Astrocyte of the hippocampus (primary cell): ENCODE results near the gene DIP2C.
A peak's percentile ranks its signal among the peaks of the same experiment; 100 is the strongest.
"Not testable (repeated sequence)": the region's sequence is repeated elsewhere in the genome, so short reads cannot be mapped to it uniquely, and the experiment has no call there.

Source experiments
- DNase-seq: peaks from one replicate; pipeline ENCODE4 v3.0.0; 2011; ENCODE audit warnings: low read depth, low spot score

The DIP2C gene

DNA sequence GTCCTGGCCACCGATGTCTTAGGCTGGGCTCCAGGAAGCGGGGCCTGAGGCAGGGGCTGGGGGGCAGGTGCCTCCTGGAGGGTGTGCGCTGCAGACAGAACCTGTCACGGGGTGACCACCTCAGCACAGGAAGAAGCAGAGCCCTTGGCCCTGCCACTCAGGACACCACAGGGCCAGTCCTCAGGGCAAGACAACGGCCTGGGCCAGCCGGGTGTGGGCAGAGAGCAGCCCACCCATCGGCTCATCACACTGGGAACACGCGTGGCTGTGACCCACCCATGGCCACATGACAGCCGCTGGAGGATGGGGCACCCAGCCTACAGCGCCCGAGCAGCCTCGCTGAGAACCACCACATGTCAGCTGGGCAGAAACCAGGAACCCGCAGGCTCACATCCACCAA is 5.9 kb upstream of the DIP2C start:
- no peak for DNase-seq

- DNase-seq: peak; percentile 72
Observed at GRCh38 chr10:693506-693905, 4.0 kb upstream of the DIP2C start.

GRCh38 chr10:692682-693351 is 3.3 kb upstream of the DIP2C start:
- no peak for DNase-seq

DNA sequence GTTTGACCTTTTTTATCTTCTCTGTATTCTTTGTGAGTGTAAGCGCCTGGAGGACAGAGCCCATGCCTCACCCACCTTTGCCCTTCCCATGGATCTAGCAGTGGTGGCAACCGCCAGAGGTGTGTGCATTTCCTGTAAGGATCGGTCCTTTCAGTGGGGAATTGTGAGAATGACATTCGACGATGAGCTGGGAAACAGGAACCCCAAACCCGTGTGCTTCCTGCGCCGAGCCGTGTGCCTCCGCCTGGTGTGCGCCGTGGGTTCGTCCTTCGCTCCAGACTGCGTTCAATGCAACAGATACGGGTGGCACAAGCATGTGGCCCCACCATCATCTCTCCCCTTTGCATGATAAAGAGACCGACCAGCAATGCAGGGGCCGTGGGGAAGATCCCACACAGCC is 1.7 kb upstream of the DIP2C start:
- no peak for DNase-seq

DNA sequence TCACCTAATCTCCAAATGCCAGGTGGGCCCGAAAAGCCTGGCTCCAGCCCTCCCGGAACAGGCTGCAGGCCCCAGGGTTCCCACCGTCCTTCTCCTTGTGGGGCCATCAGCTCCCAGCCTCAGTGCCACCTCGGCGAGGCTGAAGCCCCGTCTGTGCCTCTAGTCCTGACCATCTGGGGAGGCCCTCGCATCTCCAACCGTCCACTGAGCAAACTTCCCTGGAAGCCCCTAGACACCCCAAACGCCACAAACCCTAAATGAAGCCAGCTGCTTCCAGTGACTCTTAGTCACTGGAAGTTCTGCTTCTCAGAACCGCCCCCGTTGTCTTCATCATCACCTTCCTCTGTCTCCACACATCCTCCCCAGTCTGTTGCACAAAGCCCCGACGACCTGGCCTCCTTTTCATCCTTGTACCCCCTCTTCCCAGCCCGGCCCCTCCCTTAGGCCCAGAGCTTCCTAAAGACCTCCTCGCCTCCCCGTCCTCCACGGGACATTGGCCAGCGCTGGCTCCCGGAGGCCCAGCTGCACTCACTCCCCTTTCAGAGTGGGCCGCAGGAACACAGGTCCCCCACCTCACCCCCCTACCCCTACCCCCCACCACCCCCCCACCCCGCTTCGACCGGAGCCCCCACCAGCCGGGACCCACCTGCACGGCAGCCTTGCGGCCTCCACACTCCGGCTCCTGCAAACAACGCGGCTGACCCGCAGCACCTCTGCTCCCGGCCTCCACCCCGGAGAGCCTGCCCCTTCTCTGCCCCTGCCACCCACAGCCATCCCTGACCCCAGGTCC is 1.1 kb upstream of the DIP2C start:
- DNase-seq: no peak

DNA sequence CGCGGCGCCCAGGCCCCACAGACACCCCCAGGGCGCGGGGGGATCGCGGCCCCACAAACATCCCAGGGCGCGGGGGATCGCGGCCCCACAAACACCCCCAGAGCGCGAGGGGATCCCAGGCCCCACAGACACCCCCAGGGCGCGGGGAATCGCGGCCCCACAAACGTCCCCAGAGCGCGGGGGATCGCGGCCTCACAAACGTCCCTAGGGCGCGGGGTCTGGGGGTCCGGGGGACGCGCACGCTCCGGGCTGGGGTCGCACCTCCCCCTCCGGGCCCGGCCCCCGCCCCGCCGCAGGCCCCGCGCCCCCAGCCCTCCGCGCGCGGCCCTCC is 382 bp downstream of the DIP2C start:
- DNase-seq: no peak

DNA sequence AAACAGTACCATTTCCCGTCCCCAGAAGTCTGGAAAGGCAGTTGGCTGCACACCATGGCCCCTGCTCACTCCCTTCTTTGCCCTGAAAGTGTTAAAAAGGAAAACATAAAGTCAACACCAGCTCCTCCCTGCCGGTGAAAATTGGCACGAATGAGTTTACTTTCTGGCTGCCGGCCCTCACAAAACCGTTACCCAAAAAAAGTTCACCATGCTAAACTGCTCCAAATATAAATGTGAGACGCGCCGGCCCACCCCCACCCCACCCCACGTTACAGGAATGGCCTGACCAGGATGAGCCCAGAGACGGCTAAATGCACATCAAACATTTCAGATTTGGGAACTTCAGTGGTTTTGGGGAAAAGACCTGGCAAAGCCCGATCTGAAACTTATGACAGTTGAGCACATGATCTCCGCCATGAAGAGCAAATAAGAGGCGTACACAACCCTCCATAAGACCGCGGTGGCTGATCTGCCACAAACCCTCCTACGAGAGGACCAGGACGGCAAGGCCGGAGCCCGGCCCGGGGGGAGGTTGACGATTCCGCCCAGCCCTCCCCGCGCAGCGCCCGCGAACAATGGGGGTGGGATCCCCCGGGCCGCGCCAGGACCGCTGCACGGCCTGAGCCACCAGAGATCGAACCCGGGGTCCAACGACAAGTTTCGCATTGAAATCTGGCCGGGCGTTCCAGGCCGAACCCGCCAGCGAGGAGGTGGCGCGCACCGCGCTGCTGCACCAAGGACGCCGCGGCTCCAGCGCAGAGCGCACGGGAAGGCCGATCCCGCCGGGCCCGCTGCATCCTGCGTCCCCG is 952 bp downstream of the DIP2C start:
- DNase-seq: peak; percentile 76

- DNase-seq: no peak
Observed at GRCh38 chr10:687583-688311, 1.7 kb downstream of the DIP2C start.

DNA sequence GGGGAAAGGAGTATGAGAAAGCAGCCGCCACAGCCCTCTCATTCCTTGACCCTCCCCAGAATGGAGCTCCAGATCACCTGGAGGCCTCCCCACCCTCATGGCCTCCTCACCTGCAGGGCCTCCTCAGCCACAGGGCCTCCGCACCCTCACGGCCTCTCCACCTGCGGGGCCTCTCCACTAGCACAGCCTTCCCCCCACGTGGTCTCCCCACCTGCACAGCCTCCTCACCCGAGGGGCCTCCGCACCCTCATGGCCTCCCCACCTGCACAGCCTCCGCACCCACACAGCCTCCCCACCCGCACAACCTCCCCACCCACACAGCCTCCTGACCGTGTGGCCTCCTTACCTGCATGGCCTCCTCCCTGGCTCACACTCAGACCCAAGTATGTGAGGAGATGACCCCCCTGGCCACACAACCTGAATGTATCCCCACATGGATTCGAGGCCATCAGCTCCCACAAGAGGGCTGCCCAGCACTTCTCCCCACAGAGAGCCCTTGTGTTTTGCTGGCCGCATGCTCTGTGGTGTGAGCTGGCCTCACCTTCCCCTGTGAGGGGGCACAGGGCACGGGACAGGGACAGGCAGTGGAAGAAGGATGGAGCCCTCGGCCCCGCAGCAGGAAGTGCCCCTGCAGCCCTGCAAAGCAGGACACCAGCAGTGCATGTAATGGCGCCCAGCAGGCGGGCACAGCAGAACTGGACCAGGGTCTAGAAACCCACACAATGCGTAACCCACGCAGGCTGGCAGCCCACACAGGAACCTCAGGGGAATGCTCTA is 3.1 kb downstream of the DIP2C start:
- no peak for DNase-seq

GRCh38 chr10:685613-686012 is 3.9 kb downstream of the DIP2C start:
- no peak for DNase-seq

GRCh38 chr10:683448-684071 is 5.9 kb downstream of the DIP2C start:
- peak; percentile 91 for DNase-seq

GRCh38 chr10:682931-683447 is 6.5 kb downstream of the DIP2C start:
- DNase-seq: no peak

- DNase-seq: no peak
Observed at GRCh38 chr10:681670-682318, 7.7 kb downstream of the DIP2C start.

- DNase-seq: no peak
Observed at GRCh38 chr10:680745-681144, 8.7 kb downstream of the DIP2C start.

- DNase-seq: no peak
Observed at GRCh38 chr10:680146-680545, 9.3 kb downstream of the DIP2C start.

GRCh38 chr10:679556-679955 is 9.9 kb downstream of the DIP2C start:
- no peak for DNase-seq

- not testable (repeated sequence) for DNase-seq
Observed at GRCh38 chr10:678662-679005, 10.8 kb downstream of the DIP2C start.

- no peak for DNase-seq
Observed at GRCh38 chr10:677750-678661, 11.5 kb downstream of the DIP2C start.

DNA sequence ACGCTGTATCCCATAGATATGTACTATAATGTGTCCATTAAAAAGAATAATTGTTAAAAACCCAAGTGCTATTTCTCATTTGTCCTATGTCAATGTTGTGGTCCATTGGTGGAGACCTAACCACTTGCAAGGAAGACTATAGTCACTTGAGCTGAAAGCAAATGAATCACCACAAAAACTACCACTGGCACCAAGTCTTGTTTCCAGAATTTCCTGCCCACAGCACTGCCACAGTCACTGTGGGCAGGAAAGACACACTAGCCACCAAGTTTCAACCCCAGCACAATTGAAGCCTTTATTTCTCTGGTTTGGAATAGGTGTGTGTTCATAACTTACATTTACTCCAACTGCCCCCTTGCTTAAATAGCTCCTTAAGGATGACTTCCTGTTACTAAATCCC is 12.4 kb downstream of the DIP2C start:
- no peak for DNase-seq
